ENCODE data around the gene PRLR. TPM values are rescaled to one million over a fixed set of nuclear protein-coding genes. Genes with fewer than 3 reads are reported as not detected.

Gene PRLR
- total and polyA plus RNA-seq, 2 of the 8 experiments (the other 6 are each of a cell fraction or from before 2014, with no cell fraction given), result 0.53 to 2.5 TPM

DNA sequence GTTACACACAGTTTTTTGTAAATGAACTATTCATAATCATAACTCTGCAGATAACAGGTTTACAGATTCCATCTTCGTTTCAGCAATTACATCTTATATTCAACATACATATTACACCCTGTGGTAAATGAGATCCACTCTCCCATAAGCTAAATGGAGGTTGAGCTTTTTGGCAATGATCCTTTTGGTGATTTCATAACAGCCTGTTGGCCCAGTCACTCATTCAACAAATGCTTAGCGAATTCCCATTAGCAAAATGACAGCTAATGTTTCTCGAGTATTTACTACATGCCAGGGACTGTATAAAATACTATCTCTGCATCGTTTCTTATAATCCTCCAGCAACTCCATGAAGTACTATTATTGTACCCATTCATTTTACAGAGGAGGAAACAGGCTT lies 157.1 kb downstream of the PRLR start:
- H3K56ac ChIP-seq (replicated peaks; ENCODE audit: insufficient read length, low read depth, low read length), result no peak overlapping the region
- no peak overlapping the region for H2BK5ac ChIP-seq (ENCODE audit: low read depth, low read length)
- no peak overlapping the region for H4K91ac ChIP-seq (replicated peaks; ENCODE audit: insufficient read length, low read length)
- no peak overlapping the region for H3K18ac ChIP-seq (ENCODE audit: extremely low read depth, low read length)
- no peaks in the 10 kb centered on the region for H3K79me1 ChIP-seq (ENCODE audit: low read depth, low read length)
- H3K27me3 ChIP-seq (replicated peaks in 1 of 4; ENCODE audit: control insufficient read depth in 3 of 4, extremely low read depth in 1 of 4, insufficient read depth in 3 of 4, low read length in 3 of 4), result peaks cover 0 to 1% (median 0%) of the 10 kb centered on the region in 4 experiments; a peak in 1 of 7 replicates
- no peak overlapping the region for H2AFZ ChIP-seq (ENCODE audit: low read length)
- no peaks in the 10 kb centered on the region for H3K4me1 ChIP-seq (replicated peaks in 1 of 4; ENCODE audit: control insufficient read depth in 3 of 4, insufficient read depth in 4 of 4, low read length in 3 of 4)
- H3K23ac ChIP-seq (ENCODE audit: insufficient read length), result no peak overlapping the region
- no peak overlapping the region for H4K5ac ChIP-seq (ENCODE audit: insufficient read length, low read depth, low read length)
- H3K14ac ChIP-seq (ENCODE audit: insufficient read length), result no peak overlapping the region
- no peak for DNase-seq (ENCODE audit: low read depth in 1 of 2, low spot score in 2 of 2)
- H3K36me3 ChIP-seq (ENCODE audit: control insufficient read depth in 2 of 4, insufficient read depth in 4 of 4, low read length in 3 of 4), result no peaks in the 10 kb centered on the region
- H4K8ac ChIP-seq (ENCODE audit: extremely low read depth, insufficient read depth, low read length), result no peak overlapping the region
- no peaks in the 10 kb centered on the region for H3K23me2 ChIP-seq (ENCODE audit: low read depth, low read length)
- no peak overlapping the region for H2BK20ac ChIP-seq (ENCODE audit: low read length)
- H3K9ac ChIP-seq (replicated peaks in 1 of 4; ENCODE audit: extremely low read depth in 1 of 4, low read depth in 3 of 4, low read length in 3 of 4), result no peak overlapping the region
- H2BK15ac ChIP-seq (ENCODE audit: low read length), result no peak overlapping the region
- H4K20me1 ChIP-seq (replicated peaks in 1 of 2; ENCODE audit: control insufficient read depth in 1 of 2, insufficient read depth in 2 of 2, low read length in 2 of 2), result no peaks in the 10 kb centered on the region
- no peak overlapping the region for H2AK5ac ChIP-seq (ENCODE audit: low read depth, low read length)
- FAIRE-seq, result no peak
- ChIA-PET CTCF (ENCODE audit: partially characterized antibody) (no interaction called here), POLR2A (ENCODE audit: partially characterized antibody) (no interaction called here)
- WGBS, 2 experiments (ENCODE audit: extremely low coverage in 1 of 2, insufficient coverage in 1 of 2, insufficient read length in 1 of 2, insufficient replicate concordance in 2 of 2, low coverage in 1 of 2, low lambda C conversion rate in 2 of 2, missing lambda C conversion rate in 1 of 2), result 90% methylated on average over 4 of the region's 4 CpGs; no CpG with 5 or more reads in 1 of the 2 experiments
- H3K4ac ChIP-seq (replicated peaks; ENCODE audit: insufficient read length, low read depth, low read length), result no peak overlapping the region
- no peak overlapping the region for H3K4me2 ChIP-seq (ENCODE audit: insufficient read depth in 1 of 2, low read depth in 2 of 2, low read length in 2 of 2)
- no peak overlapping the region for H3K27ac ChIP-seq (ENCODE audit: low read depth, low read length)
- H3K9me3 ChIP-seq (ENCODE audit: insufficient read depth in 2 of 2, low read depth in 1 of 2, low read length in 1 of 2), result no peaks in the 10 kb centered on the region
- no peak overlapping the region for H3K4me3 ChIP-seq (ENCODE audit: extremely low read depth in 1 of 4, insufficient read depth in 2 of 4, low read depth in 3 of 4, low read length in 4 of 4)
- H2BK12ac ChIP-seq (ENCODE audit: low read depth, low read length), result no peak overlapping the region
- H3K79me2 ChIP-seq (ENCODE audit: control insufficient read depth in 1 of 2, insufficient read depth in 2 of 2, low read length in 2 of 2), result no peaks in the 10 kb centered on the region
- no peak overlapping the region for H2BK120ac ChIP-seq (replicated peaks; ENCODE audit: low read depth, low read length)
- TF ChIP-seq HDAC2 (IDR thresholded peaks at IDR 0.05; ENCODE audit: borderline replicate concordance in 1 of 2, low read depth in 2 of 2, low read length in 2 of 2) (no peak), PHF8 (conservative IDR thresholded peaks at IDR 0.05; ENCODE audit: low read depth, low read length) (no peak), SP1 (IDR thresholded peaks at IDR 0.05; ENCODE audit: low read depth, low read length) (no peak), KDM4A (IDR thresholded peaks at IDR 0.05; ENCODE audit: low read depth, low read length, severe bottlenecking) (no peak), SIN3A (conservative IDR thresholded peaks at IDR 0.05 in 1 of 2, IDR thresholded peaks at IDR 0.05 in 1 of 2; ENCODE audit: low read depth in 1 of 2, low read length in 2 of 2) (no peak), YY1 (IDR thresholded peaks at IDR 0.05; ENCODE audit: low read depth, low read length) (no peak), EGR1 (IDR thresholded peaks at IDR 0.05; ENCODE audit: borderline replicate concordance, low read depth, low read length) (no peak), CHD1 (IDR thresholded peaks at IDR 0.05; ENCODE audit: low read depth, low read length) (no peak), RBBP5 (IDR thresholded peaks at IDR 0.05; ENCODE audit: borderline replicate concordance, low read depth, low read length) (no peak), CTBP2 (IDR thresholded peaks at IDR 0.05; ENCODE audit: borderline replicate concordance, insufficient read depth, insufficient read length, low read length) (no peak), TCF12 (IDR thresholded peaks at IDR 0.05; ENCODE audit: low read depth, low read length) (no peak), KDM1A (IDR thresholded peaks at IDR 0.05; ENCODE audit: borderline replicate concordance, low read length) (no peak), SIRT6 (IDR thresholded peaks at IDR 0.05; ENCODE audit: low read length) (no peak), RXRA (IDR thresholded peaks at IDR 0.05; ENCODE audit: insufficient read depth, low read depth, low read length) (no peak), NANOG (IDR thresholded peaks at IDR 0.05; ENCODE audit: insufficient read depth, low read depth, low read length, poor library complexity, severe bottlenecking) (no peak)
